ENCODE data around the gene IFT57. TPM values are rescaled to one million over a fixed set of nuclear protein-coding genes. Genes with fewer than 3 reads are reported as not detected.

Gene IFT57
- total and polyA plus RNA-seq, 2 of the 8 experiments (the other 6 are each of a cell fraction or from before 2014, with no cell fraction given), result 15.1 to 27.8 TPM

- Histone ChIP-seq H3K36me3 (ENCODE audit: control insufficient read depth in 2 of 4, insufficient read depth in 4 of 4, low read length in 3 of 4) (no peaks in the 10 kb centered on the region), H2AFZ (ENCODE audit: low read length) (no peak overlapping the region), H4K20me1 (replicated peaks in 1 of 2; ENCODE audit: control insufficient read depth in 1 of 2, insufficient read depth in 2 of 2, low read length in 2 of 2) (no peaks in the 10 kb centered on the region), H2BK5ac (ENCODE audit: low read depth, low read length) (no peak overlapping the region), H4K5ac (ENCODE audit: insufficient read length, low read depth, low read length) (no peak overlapping the region), H3K4ac (replicated peaks; ENCODE audit: insufficient read length, low read depth, low read length) (no peak overlapping the region), H3K56ac (replicated peaks; ENCODE audit: insufficient read length, low read depth, low read length) (no peak overlapping the region), H3K79me1 (ENCODE audit: low read depth, low read length) (no peaks in the 10 kb centered on the region), H3K4me2 (ENCODE audit: insufficient read depth in 1 of 2, low read depth in 2 of 2, low read length in 2 of 2) (no peak overlapping the region), H4K91ac (replicated peaks; ENCODE audit: insufficient read length, low read length) (no peak overlapping the region), H2BK120ac (replicated peaks; ENCODE audit: low read depth, low read length) (no peak overlapping the region), H3K27me3 (replicated peaks in 1 of 4; ENCODE audit: control insufficient read depth in 3 of 4, extremely low read depth in 1 of 4, insufficient read depth in 3 of 4, low read length in 3 of 4) (no peaks in the 10 kb centered on the region), H3K23me2 (ENCODE audit: low read depth, low read length) (no peaks in the 10 kb centered on the region), H2BK20ac (ENCODE audit: low read length) (no peak overlapping the region), H3K9me3 (ENCODE audit: insufficient read depth in 2 of 2, low read depth in 1 of 2, low read length in 1 of 2) (no peaks in the 10 kb centered on the region), H2AK5ac (ENCODE audit: low read depth, low read length) (no peak overlapping the region), H3K18ac (ENCODE audit: extremely low read depth, low read length) (no peak overlapping the region), H3K9ac (replicated peaks in 1 of 4; ENCODE audit: extremely low read depth in 1 of 4, low read depth in 3 of 4, low read length in 3 of 4) (no peak overlapping the region), H3K4me3 (ENCODE audit: extremely low read depth in 1 of 4, insufficient read depth in 2 of 4, low read depth in 3 of 4, low read length in 4 of 4) (no peak overlapping the region), H2BK15ac (ENCODE audit: low read length) (no peak overlapping the region), H3K14ac (ENCODE audit: insufficient read length) (no peak overlapping the region), H3K23ac (ENCODE audit: insufficient read length) (no peak overlapping the region), H4K8ac (ENCODE audit: extremely low read depth, insufficient read depth, low read length) (no peak overlapping the region), H3K4me1 (replicated peaks in 1 of 4; ENCODE audit: control insufficient read depth in 3 of 4, insufficient read depth in 4 of 4, low read length in 3 of 4) (no peaks in the 10 kb centered on the region), H3K27ac (ENCODE audit: low read depth, low read length) (no peak overlapping the region), H3K79me2 (ENCODE audit: control insufficient read depth in 1 of 2, insufficient read depth in 2 of 2, low read length in 2 of 2) (no peaks in the 10 kb centered on the region), H2BK12ac (ENCODE audit: low read depth, low read length) (no peak overlapping the region)
- ChIA-PET CTCF (ENCODE audit: partially characterized antibody) (interaction anchor here (1.4 to 1.7 kb wide), 2 partner anchors 204 to 276 kb away, joined by 3 read pairs; no protein-coding TSS in a partner anchor), POLR2A (ENCODE audit: partially characterized antibody) (no interaction called here)
- no peak for DNase-seq (ENCODE audit: low read depth in 1 of 2, low spot score in 2 of 2)
- no peak for FAIRE-seq
- no peak for TF ChIP-seq SAP30 (IDR thresholded peaks at IDR 0.05; ENCODE audit: insufficient read depth, insufficient replicate concordance, low read length)
Measured at GRCh38 chr3:108201258-108201657, 21.0 kb downstream of the IFT57 start.
